WERI-Rb-1 (cell line): ENCODE results near the gene PTPRD.
A peak's percentile ranks its signal among the peaks of the same experiment; 100 is the strongest.

ENCODE experiments used
- DNase-seq: peaks from one replicate; pipeline ENCODE4 v3.0.0-alpha.2; 2020
- H3K27ac ChIP-seq: fragments of 250-450 bp; sonication (Bioruptor Pico); 2 replicates; pipeline ENCODE4 v1.5.1; 2020; ENCODE audit warnings: mild to moderate bottlenecking, moderate library complexity
- H3K27me3 ChIP-seq: fragments of 250-450 bp; sonication (Bioruptor Pico); 2 replicates; pipeline ENCODE4 v1.5.1; 2021; ENCODE audit warnings: mild to moderate bottlenecking, low read depth, moderate library complexity; ENCODE audit not compliant: insufficient read depth, severe bottlenecking
- H3K36me3 ChIP-seq: fragments of 250-450 bp; sonication (Bioruptor Pico); 2 replicates; pipeline ENCODE4 v1.5.1; 2020; ENCODE audit warnings: mild to moderate bottlenecking, moderate library complexity
- H3K4me3 ChIP-seq: 2 replicates; pipeline ENCODE4 v1.5.1; 2011; ENCODE audit warnings: low read depth, mild to moderate bottlenecking, control low read depth, low read length
- H3K9me3 ChIP-seq: fragments of 250-450 bp; sonication (Bioruptor Pico); 2 replicates; pipeline ENCODE4 v1.5.1; 2021; ENCODE audit warnings: mild to moderate bottlenecking, moderate library complexity; ENCODE audit not compliant: severe bottlenecking
- CTCF ChIP-seq: IDR thresholded peaks from 2 replicates; pipeline ENCODE4 v1.5.1; 2011; ENCODE audit warnings: low read depth, mild to moderate bottlenecking, control low read depth, inconsistent platforms, low read length

PTPRD gene

GRCh38 chr9:8857926-8858595 lies 1754.7 kb downstream of the PTPRD start:
- DNase-seq: peak; percentile 66
- TF ChIP-seq CTCF: no peak
- Histone ChIP-seq H3K9me3 (no peaks in the 10 kb centered on the region), H3K27me3 (no peaks in the 10 kb centered on the region), H3K36me3 (no peaks in the 10 kb centered on the region), H3K27ac (peak overlapping the region; percentile 46), H3K4me3 (peak overlapping the region; percentile 54)

GRCh38 chr9:8857068-8857925 lies 1755.5 kb downstream of the PTPRD start:
- DNase-seq: peak; percentile 25
- H3K36me3 ChIP-seq: no peaks in the 10 kb centered on the region
- peak overlapping the region; percentile 59; the same call in 1 of the 2 replicates for H3K27ac ChIP-seq
- no peaks in the 10 kb centered on the region for H3K27me3 ChIP-seq
- peak overlapping the region; percentile 54 for H3K4me3 ChIP-seq
- no peaks in the 10 kb centered on the region for H3K9me3 ChIP-seq
- TF ChIP-seq CTCF: 0 out of 2 replicates have a peak, but pooled peaks have one; percentile 8

GRCh38 chr9:8856396-8857067 lies 1756.3 kb downstream of the PTPRD start:
- H3K36me3 ChIP-seq: no peaks in the 10 kb centered on the region
- peak overlapping the region; percentile 54 for H3K4me3 ChIP-seq
- no peaks in the 10 kb centered on the region for H3K9me3 ChIP-seq
- no peak for TF ChIP-seq CTCF
- no peak overlapping the region for H3K27ac ChIP-seq
- H3K27me3 ChIP-seq: no peaks in the 10 kb centered on the region
- no peak for DNase-seq

GRCh38 chr9:8855046-8855445 lies 1757.8 kb downstream of the PTPRD start:
- DNase-seq: no peak
- Histone ChIP-seq H3K36me3 (no peaks in the 10 kb centered on the region), H3K27ac (no peak overlapping the region), H3K9me3 (no peaks in the 10 kb centered on the region), H3K27me3 (no peaks in the 10 kb centered on the region), H3K4me3 (no peak overlapping the region)
- TF ChIP-seq CTCF: peak; percentile 35; the same call in 1 of the 2 replicates

GRCh38 chr9:8852301-8852864 lies 1760.4 kb downstream of the PTPRD start:
- no peak for DNase-seq
- Histone ChIP-seq H3K27me3 (no peaks in the 10 kb centered on the region), H3K9me3 (no peaks in the 10 kb centered on the region), H3K27ac (no peak overlapping the region), H3K4me3 (no peak overlapping the region), H3K36me3 (no peaks in the 10 kb centered on the region)
- TF ChIP-seq CTCF: no peak
